ENCODE results near the gene IL7R.

GRCh38 chr5:35842856-35843255 is 13.8 kb upstream of the IL7R start:
- no peak for TF ChIP-seq EZH2 (IDR thresholded peaks at IDR 0.05; ENCODE audit: borderline replicate concordance)
- no peak for TF ChIP-seq CTCF (IDR thresholded peaks at IDR 0.05; ENCODE audit: poor library complexity)

Measured in hepatocyte (in vitro differentiated cells).